ENCODE results near the gene SARDH. TPM values are rescaled to one million over a fixed set of nuclear protein-coding genes. Genes with fewer than 3 reads are reported as not detected.

SARDH gene
- total RNA-seq, 1 donor from 2014 or later: 0.63 TPM

GRCh38 chr9:133759146-133759900 lies 21.2 kb upstream of the SARDH start:
- Histone ChIP-seq H3K4me1 (no peaks in the 10 kb centered on the region), H3K36me3 (peaks cover 11% of the 10 kb centered on the region), H3K27me3 (ENCODE audit: low read depth) (peaks cover 35% of the 10 kb centered on the region), H3K27ac (replicated peaks) (peak overlapping the region; percentile 38), H3K9me3 (replicated peaks) (peaks cover 3% of the 10 kb centered on the region), H3K4me3 (peak overlapping the region; percentile 25)
- peak; percentile 55 for DNase-seq
- TF ChIP-seq CTCF (IDR thresholded peaks at IDR 0.05; ENCODE audit: borderline replicate concordance): no peak
- intact Hi-C loops (cut with micrococcal nuclease): no loop called here

GRCh38 chr9:133758228-133758627 lies 20.1 kb upstream of the SARDH start:
- no peak for TF ChIP-seq CTCF (IDR thresholded peaks at IDR 0.05; ENCODE audit: borderline replicate concordance)
- intact Hi-C loops (cut with micrococcal nuclease): no loop called here

GRCh38 chr9:133754688-133755227 lies 16.6 kb upstream of the SARDH start:
- intact Hi-C loops (cut with micrococcal nuclease): no loop called here
- peaks cover 68% of the 10 kb centered on the region for H3K27me3 ChIP-seq (ENCODE audit: low read depth)
- DNase-seq: no peak

More at GRCh38 chr9:133758228-133758627, 20.1 kb upstream of the SARDH start:
- no peak for DNase-seq
- no peak overlapping the region for H3K27ac ChIP-seq (replicated peaks)
- peaks cover 44% of the 10 kb centered on the region for H3K27me3 ChIP-seq (ENCODE audit: low read depth)
- peaks cover under 1% of the 10 kb centered on the region for H3K36me3 ChIP-seq
- H3K4me3 ChIP-seq: no peak overlapping the region
- H3K4me1 ChIP-seq: no peaks in the 10 kb centered on the region
- H3K9me3 ChIP-seq (replicated peaks): no peaks in the 10 kb centered on the region

GRCh38 chr9:133754187-133754586 lies 16.0 kb upstream of the SARDH start:
- no peak for TF ChIP-seq CTCF (IDR thresholded peaks at IDR 0.05; ENCODE audit: borderline replicate concordance)
- Histone ChIP-seq H3K27ac (replicated peaks) (no peak overlapping the region), H3K9me3 (replicated peaks) (no peaks in the 10 kb centered on the region), H3K36me3 (no peaks in the 10 kb centered on the region), H3K4me1 (no peaks in the 10 kb centered on the region), H3K27me3 (ENCODE audit: low read depth) (peaks cover 71% of the 10 kb centered on the region), H3K4me3 (no peak overlapping the region)
- intact Hi-C loops (cut with micrococcal nuclease): no loop called here
- no peak for DNase-seq

More at GRCh38 chr9:133754688-133755227, 16.6 kb upstream of the SARDH start:
- Histone ChIP-seq H3K4me3 (no peak overlapping the region), H3K36me3 (no peaks in the 10 kb centered on the region), H3K9me3 (replicated peaks) (no peaks in the 10 kb centered on the region), H3K4me1 (no peaks in the 10 kb centered on the region), H3K27ac (replicated peaks) (no peak overlapping the region)
- no peak for TF ChIP-seq CTCF (IDR thresholded peaks at IDR 0.05; ENCODE audit: borderline replicate concordance)

GRCh38 chr9:133752739-133753446 lies 14.7 kb upstream of the SARDH start:
- no peak overlapping the region for H3K27ac ChIP-seq (replicated peaks)
- no peaks in the 10 kb centered on the region for H3K36me3 ChIP-seq
- H3K27me3 ChIP-seq (ENCODE audit: low read depth): peaks cover 81% of the 10 kb centered on the region
- no peak overlapping the region for H3K4me3 ChIP-seq
- intact Hi-C loops (cut with micrococcal nuclease): no loop called here
- no peak for TF ChIP-seq CTCF (IDR thresholded peaks at IDR 0.05; ENCODE audit: borderline replicate concordance)
- H3K4me1 ChIP-seq: no peaks in the 10 kb centered on the region
- DNase-seq: no peak
- no peaks in the 10 kb centered on the region for H3K9me3 ChIP-seq (replicated peaks)
